PC-3 (cell line): ENCODE results near the gene CAMTA1. TPM values are rescaled to one million over a fixed set of nuclear protein-coding genes. Genes with fewer than 3 reads are reported as not detected.

Experiments
- ATAC-seq: fragments of 200-7000 bp; cut with Tn5 transposase; 2 replicates; pipeline ENCODE4 v1.9.1; 2020; ENCODE audit warnings: mild to moderate bottlenecking, moderate library complexity
- BruUV-seq: library from RNA; stranded (reverse); fragments of 400-500 nt; replicated peaks from 2 replicates; lab custom pipeline; 2021; lab: Mats Ljungman, UMichigan
- CTCF ChIA-PET: fragments of 300-600 bp; sonication (Branson Sonifier 250); formaldehyde crosslinking; loops from one replicate; lab custom pipeline; 2022; ENCODE audit warnings: antibody characterized with exemption; lab: Charles Lee
- POLR2A ChIA-PET: fragments of 300-600 bp; sonication (Branson Sonifier 250); formaldehyde crosslinking; loops from one replicate; lab custom pipeline; 2022; ENCODE audit warnings: antibody characterized with exemption; ENCODE audit not compliant: unreplicated experiment; lab: Charles Lee
- DNase-seq: peaks from one replicate; pipeline ENCODE4 v3.0.0-alpha.2; 2015
- H2AFZ ChIP-seq: fragments of 300-600 bp; sonication (generic); 2 replicates; pipeline ENCODE4 v1.6.0; 2016; ENCODE audit warnings: antibody characterized with exemption, low read length
- H3F3A ChIP-seq: fragments of 300-600 bp; sonication (generic); one replicate; pipeline ENCODE4 v1.6.0; 2017; ENCODE audit warnings: antibody characterized with exemption, low read length, control low read depth, mild to moderate bottlenecking; ENCODE audit not compliant: unreplicated experiment
- H3K27ac ChIP-seq: fragments of 300-600 bp; sonication (generic); 2 replicates; pipeline ENCODE4 v1.5.1; 2016; ENCODE audit warnings: mild to moderate bottlenecking, low read length
- H3K27me3 ChIP-seq: fragments of 300-600 bp; sonication (generic); 2 replicates; pipeline ENCODE4 v1.6.1; 2016; ENCODE audit warnings: low read length, mixed read lengths
- H3K36me3 ChIP-seq: fragments of 300-600 bp; sonication (generic); 2 replicates; pipeline ENCODE4 v1.6.1; 2016; ENCODE audit warnings: low read depth, mixed run types, low read length, mixed read lengths
- H3K4me1 ChIP-seq: fragments of 300-600 bp; sonication (generic); 2 replicates; pipeline ENCODE4 v1.5.1; 2016; ENCODE audit warnings: low read length; ENCODE audit not compliant: insufficient read depth
- H3K4me2 ChIP-seq: fragments of 300-600 bp; sonication (generic); 2 replicates; pipeline ENCODE4 v1.6.0; 2016; ENCODE audit warnings: low read length
- H3K4me3 ChIP-seq: fragments of 300-600 bp; sonication (generic); 2 replicates; pipeline ENCODE4 v1.5.1; 2016; ENCODE audit warnings: mild to moderate bottlenecking, low read length, mixed read lengths
- H3K79me2 ChIP-seq: fragments of 300-600 bp; sonication (generic); 2 replicates; pipeline ENCODE4 v1.6.1; 2017; ENCODE audit warnings: low read length, mixed read lengths
- H3K9ac ChIP-seq: fragments of 300-600 bp; sonication (generic); 2 replicates; pipeline ENCODE4 v1.6.0; 2016; ENCODE audit warnings: mild to moderate bottlenecking, low read length
- H3K9me2 ChIP-seq: fragments of 300-600 bp; sonication (generic); replicated peaks from 2 replicates; pipeline ENCODE4 v1.6.1; 2016; ENCODE audit warnings: mixed run types, low read length, mixed read lengths
- H3K9me3 ChIP-seq: fragments of 300-600 bp; sonication (generic); 2 replicates; pipeline ENCODE4 v1.6.1; 2016; ENCODE audit warnings: low read length, mixed read lengths
- H4K20me1 ChIP-seq: fragments of 300-600 bp; sonication (generic); 2 replicates; pipeline ENCODE4 v1.6.1; 2016; ENCODE audit warnings: low read length, mixed read lengths
- EZH2 ChIP-seq: fragments of 300-600 bp; sonication (generic); IDR thresholded peaks from one replicate; pipeline ENCODE4 v1.6.1; 2017; ENCODE audit warnings: antibody characterized with exemption, mild to moderate bottlenecking, low read length; ENCODE audit not compliant: unreplicated experiment
- EZH2phosphoT487 ChIP-seq: fragments of 300-600 bp; sonication (generic); IDR thresholded peaks from 2 replicates; pipeline ENCODE4 v1.6.1; 2018; ENCODE audit warnings: mild to moderate bottlenecking, antibody characterized with exemption, low read length, borderline replicate concordance
- intact Hi-C: fragments of 100-400 bp; cut with micrococcal nuclease; formaldehyde crosslinking; loops from 2 replicates; pipeline ENCODE4 v1.9.0; 2023
- total RNA-seq: library from RNA; depleted of rRNA; stranded (reverse); fragments of >200 nt; gene quantifications from 2 replicates; pipeline ENCODE4 v1.2.3, GENCODE V29; 2014
- TF ChIP-seq, protein P1 (sequence below): fragments of 300-600 bp; sonication (generic); conservative IDR thresholded peaks from 2 replicates; pipeline ENCODE4 v1.5.1; 2017; ENCODE audit warnings: antibody characterized with exemption, low read depth, mild to moderate bottlenecking, low read length

CAMTA1 gene
- total RNA-seq, 1 experiment from 2014 or later, result 40.8 TPM

DNA sequence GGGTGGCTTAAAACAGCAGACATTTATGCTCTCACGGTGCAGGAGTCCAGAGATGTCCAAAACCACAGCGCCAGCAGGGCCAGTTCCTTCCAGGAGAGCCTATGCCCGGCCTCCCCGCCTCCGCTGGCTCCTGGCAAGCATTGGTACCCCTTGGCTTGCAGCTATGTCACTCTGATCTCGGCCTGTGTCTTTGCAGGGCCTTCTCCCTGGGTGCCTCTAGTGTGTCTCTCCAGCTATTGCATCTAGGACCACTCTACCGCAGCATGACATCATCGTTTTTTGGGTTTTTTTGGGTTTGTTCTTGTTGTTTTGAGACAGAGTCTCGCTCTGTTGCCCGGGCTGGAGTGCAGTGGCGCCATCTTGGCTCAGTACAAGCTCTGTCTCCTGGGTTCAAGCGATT, 788.2 kb downstream of the CAMTA1 start:
- H3K9me2 ChIP-seq, result no peaks in the 10 kb centered on the region
- no peak for ATAC-seq
- H3K4me2 ChIP-seq, result no peak overlapping the region
- DNase-seq, result no peak
- H3K9ac ChIP-seq, result no peak overlapping the region
- no peaks in the 10 kb centered on the region for H3F3A ChIP-seq
- no peak overlapping the region for H3K27ac ChIP-seq
- intact Hi-C loops, result no loop called here
- no TSS peak for BruUV-seq
- no peaks in the 10 kb centered on the region for H3K79me2 ChIP-seq
- no peaks in the 10 kb centered on the region for H3K36me3 ChIP-seq
- no peaks in the 10 kb centered on the region for H3K4me1 ChIP-seq
- H3K9me3 ChIP-seq, result no peaks in the 10 kb centered on the region
- H4K20me1 ChIP-seq, result no peaks in the 10 kb centered on the region
- H3K27me3 ChIP-seq, result peaks cover 57% of the 10 kb centered on the region
- no peak for TF ChIP-seq EZH2phosphoT487
- TF ChIP-seq, protein P1, sequence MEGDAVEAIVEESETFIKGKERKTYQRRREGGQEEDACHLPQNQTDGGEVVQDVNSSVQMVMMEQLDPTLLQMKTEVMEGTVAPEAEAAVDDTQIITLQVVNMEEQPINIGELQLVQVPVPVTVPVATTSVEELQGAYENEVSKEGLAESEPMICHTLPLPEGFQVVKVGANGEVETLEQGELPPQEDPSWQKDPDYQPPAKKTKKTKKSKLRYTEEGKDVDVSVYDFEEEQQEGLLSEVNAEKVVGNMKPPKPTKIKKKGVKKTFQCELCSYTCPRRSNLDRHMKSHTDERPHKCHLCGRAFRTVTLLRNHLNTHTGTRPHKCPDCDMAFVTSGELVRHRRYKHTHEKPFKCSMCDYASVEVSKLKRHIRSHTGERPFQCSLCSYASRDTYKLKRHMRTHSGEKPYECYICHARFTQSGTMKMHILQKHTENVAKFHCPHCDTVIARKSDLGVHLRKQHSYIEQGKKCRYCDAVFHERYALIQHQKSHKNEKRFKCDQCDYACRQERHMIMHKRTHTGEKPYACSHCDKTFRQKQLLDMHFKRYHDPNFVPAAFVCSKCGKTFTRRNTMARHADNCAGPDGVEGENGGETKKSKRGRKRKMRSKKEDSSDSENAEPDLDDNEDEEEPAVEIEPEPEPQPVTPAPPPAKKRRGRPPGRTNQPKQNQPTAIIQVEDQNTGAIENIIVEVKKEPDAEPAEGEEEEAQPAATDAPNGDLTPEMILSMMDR, result no peak
- TF ChIP-seq EZH2, result no peak
- H2AFZ ChIP-seq, result no peak overlapping the region
- CTCF ChIA-PET, result no interaction called here
- POLR2A ChIA-PET, result no interaction called here
- H3K4me3 ChIP-seq, result no peak overlapping the region

DNA sequence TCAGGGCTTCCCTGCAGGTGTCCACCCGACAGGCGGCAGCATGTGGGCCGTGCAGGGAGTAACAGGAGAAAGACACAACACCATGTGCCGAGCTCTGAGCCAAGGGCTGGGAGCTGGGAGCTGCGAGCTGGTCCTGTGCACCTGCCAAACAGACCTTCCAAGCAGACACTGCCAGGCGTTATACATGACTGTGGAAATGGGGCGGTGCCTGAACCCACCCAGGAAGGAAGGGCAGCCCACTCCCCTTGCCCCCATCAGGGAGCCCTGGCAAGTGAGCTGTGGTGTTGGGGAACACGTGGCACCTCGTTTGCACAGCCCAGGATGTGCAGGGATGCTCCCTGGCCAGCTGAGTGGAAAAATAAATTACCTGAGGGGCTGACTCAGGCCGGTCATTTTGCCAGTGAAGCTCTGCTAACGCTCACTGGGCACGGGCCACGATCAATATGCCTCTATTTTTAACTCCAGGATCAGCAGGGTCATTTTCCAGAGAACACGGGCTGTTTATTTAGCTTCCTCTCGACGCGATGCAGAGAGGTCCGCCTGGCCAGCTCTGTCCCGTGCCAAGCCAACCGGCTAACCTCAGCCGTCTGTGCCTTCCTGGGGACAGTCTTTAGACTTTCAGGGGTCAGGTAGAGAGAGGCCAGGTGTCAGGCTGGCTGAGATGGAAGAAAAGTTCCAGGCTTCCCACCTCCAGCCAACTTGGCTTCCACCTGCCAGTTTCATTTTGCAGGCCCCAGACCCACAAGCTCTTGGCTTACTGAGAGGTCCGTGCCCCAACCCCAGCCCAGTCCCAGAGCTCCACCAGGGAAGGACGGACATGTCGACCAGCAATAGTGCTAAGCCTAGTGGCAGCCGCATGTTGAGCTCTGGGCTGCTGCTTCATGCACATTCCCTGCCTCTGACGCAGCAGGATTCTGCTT, 789.1 kb downstream of the CAMTA1 start:
- Histone ChIP-seq H3K79me2 (no peaks in the 10 kb centered on the region), H3K36me3 (no peaks in the 10 kb centered on the region), H3K4me1 (no peaks in the 10 kb centered on the region), H3K9ac (no peak overlapping the region), H3K4me2 (no peak overlapping the region), H2AFZ (no peak overlapping the region), H3K4me3 (no peak overlapping the region), H3K27me3 (peaks cover 64% of the 10 kb centered on the region), H3F3A (no peaks in the 10 kb centered on the region), H3K9me2 (no peaks in the 10 kb centered on the region), H3K27ac (no peak overlapping the region), H4K20me1 (no peaks in the 10 kb centered on the region), H3K9me3 (no peaks in the 10 kb centered on the region)
- intact Hi-C loops, result no loop called here
- CTCF ChIA-PET, result interaction anchor here (0.6 kb wide), 1 partner anchor 804 kb away, joined by 4 read pairs; no protein-coding TSS in a partner anchor
- no peak for DNase-seq
- no peak for ATAC-seq
- TF ChIP-seq EZH2 (no peak), EZH2phosphoT487 (no peak)
- TF ChIP-seq, protein P1, result no peak
- POLR2A ChIA-PET, result no interaction called here
- no TSS peak for BruUV-seq

DNA sequence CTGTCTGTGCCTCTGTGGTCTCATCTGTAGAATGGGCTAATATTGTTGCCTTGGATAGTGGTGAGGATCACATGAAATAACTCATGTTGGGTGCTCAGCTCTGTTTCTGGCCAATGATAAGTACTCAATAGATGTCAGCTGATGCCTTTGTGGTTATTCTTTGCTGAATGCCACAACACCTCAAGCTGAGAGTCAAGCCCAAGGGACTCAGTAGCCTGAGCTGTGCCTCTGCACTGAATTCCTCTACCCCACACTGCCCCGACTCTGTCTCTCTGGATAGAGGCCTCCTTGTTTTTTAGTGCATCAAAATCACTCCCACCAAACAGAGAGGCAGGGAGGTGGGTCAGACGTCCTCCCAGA, 789.8 kb downstream of the CAMTA1 start:
- DNase-seq, result no peak
- Histone ChIP-seq H3K4me2 (no peak overlapping the region), H3K79me2 (no peaks in the 10 kb centered on the region), H3K36me3 (no peaks in the 10 kb centered on the region), H3K4me1 (no peaks in the 10 kb centered on the region), H3K27ac (no peak overlapping the region), H3K4me3 (no peak overlapping the region), H3K9me2 (no peaks in the 10 kb centered on the region), H3K9ac (no peak overlapping the region), H3K9me3 (no peaks in the 10 kb centered on the region), H2AFZ (no peak overlapping the region), H4K20me1 (no peaks in the 10 kb centered on the region), H3F3A (no peaks in the 10 kb centered on the region), H3K27me3 (peaks cover 64% of the 10 kb centered on the region)
- TF ChIP-seq EZH2phosphoT487 (no peak), EZH2 (no peak)
- TF ChIP-seq, protein P1, result no peak
- ATAC-seq, result no peak
- intact Hi-C loops, result no loop called here
- no TSS peak for BruUV-seq
- CTCF ChIA-PET, result no interaction called here
- POLR2A ChIA-PET, result no interaction called here
